IPS-NIHi7 (cell line): Measurements from ENCODE around the gene DUXB.

ENCODE experiments used
- DNase-seq: peaks from one replicate; pipeline ENCODE4 v3.0.0; 2012; ENCODE audit warnings: mixed read lengths; ENCODE audit errors: extremely low spot score

DUXB gene

GRCh38 chr16:75660321-75660720 is 40.9 kb downstream of the DUXB start:
- no peak for DNase-seq

GRCh38 chr16:75658175-75658574 is 43.1 kb downstream of the DUXB start:
- DNase-seq: no peak

- DNase-seq: no peak
Measured at GRCh38 chr16:75653922-75654321, 47.3 kb downstream of the DUXB start.

- peak; percentile 69 for DNase-seq
Measured at GRCh38 chr16:75648265-75649076, 52.8 kb downstream of the DUXB start.

DNA sequence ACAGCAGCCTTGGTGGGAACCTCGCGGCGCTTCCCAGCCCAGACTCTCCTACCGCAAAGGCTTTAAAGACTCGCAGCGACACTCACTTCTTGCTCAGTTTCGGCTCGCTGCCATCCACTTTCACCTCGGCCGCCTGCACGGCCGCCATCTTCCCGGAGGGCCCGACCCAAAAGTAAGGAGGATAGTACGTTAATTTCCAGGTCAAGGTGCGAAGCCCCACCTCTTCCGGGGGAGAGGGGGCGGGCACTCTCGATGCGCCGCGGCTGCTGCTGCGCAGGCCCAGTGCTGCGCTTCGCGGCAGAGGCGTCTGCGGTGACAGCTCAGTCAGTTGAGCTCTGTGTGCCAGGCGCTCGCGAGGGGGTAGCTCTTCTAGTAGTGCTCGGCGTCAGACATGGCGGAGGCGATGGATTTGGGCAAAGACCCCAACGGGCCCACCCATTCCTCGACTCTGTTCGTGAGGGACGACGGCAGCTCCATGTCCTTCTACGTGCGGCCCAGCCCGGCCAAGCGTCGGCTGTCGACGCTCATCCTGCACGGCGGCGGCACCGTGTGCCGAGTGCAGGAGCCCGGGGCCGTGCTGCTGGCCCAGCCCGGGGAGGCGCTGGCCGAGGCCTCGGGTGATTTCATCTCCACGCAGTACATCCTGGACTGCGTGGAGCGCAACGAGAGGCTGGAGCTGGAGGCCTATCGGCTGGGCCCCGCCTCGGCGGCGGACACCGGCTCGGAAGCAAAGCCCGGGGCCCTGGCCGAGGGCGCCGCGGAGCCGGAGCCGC is 53.6 kb downstream of the DUXB start, which contains the start of the genes KARS1 and TERF2IP:
Gene KARS1, minus strand, starts transcription at position 174 of the 773 bp plus-strand sequence. Its CDS starts 26 bp downstream, at position 148.
Gene TERF2IP, plus strand, starts transcription at position 282 of the 773 bp plus-strand sequence. Its CDS starts 110 bp downstream, at position 392.
- DNase-seq: peak; percentile 96

DNA sequence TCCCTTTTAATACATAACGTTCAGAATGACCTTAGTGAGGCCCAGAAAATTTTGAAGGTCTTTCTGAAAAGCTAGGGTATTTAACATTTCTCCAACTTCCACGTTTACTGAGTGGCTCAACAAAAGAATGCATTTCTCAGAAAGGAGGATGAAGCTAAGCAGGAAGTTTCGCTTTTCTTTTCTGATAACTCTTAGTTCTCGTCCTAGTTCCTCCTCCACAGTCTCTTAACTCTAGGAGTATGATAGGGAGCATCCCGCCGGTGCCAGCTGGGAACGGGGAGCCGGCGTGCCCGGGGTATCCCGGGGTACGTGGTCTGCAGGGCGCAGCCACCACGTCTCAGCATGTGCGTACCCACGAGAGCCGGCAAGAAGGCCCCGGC is 54.2 kb downstream of the DUXB start:
- no peak for DNase-seq

GRCh38 chr16:75644240-75645012 is 56.8 kb downstream of the DUXB start:
- no peak for DNase-seq
